Mucosa of descending colon (tissue), 3 donors: ENCODE measurements around the gene MIB2. TPM values are rescaled to one million over a fixed set of nuclear protein-coding genes. Genes with fewer than 3 reads are reported as not detected.
A peak's percentile ranks its signal among the peaks of the same experiment; 100 is the strongest.

Experiments
- ATAC-seq: fragments of 200-7000 bp; cut with Tn5 transposase; one replicate; pipeline ENCODE4 v1.9.1; 2020; ENCODE audit warnings: mild to moderate bottlenecking, moderate library complexity
- DNase-seq, 3 donors: peaks; one replicate each; pipeline ENCODE4 v3.0.0-alpha.2; 2020
- H3K36me3 ChIP-seq: fragments of 200-600 bp; one replicate; pipeline ENCODE4 v1.8.0; 2021; ENCODE audit warnings: low read depth, mild to moderate bottlenecking
- H3K4me1 ChIP-seq: fragments of 200-600 bp; one replicate; pipeline ENCODE4 v1.8.0; 2021; ENCODE audit warnings: low read depth, mild to moderate bottlenecking
- H3K4me3 ChIP-seq: fragments of 200-600 bp; one replicate; pipeline ENCODE4 v1.8.0; 2021; ENCODE audit warnings: mild to moderate bottlenecking
- H3K9me3 ChIP-seq: fragments of 200-600 bp; one replicate; pipeline ENCODE4 v1.8.0; 2021; ENCODE audit warnings: mild to moderate bottlenecking
- intact Hi-C, 2 donors: fragments of 100-400 bp; cut with DNase I in 1 of 2; cut with micrococcal nuclease in 1 of 2; formaldehyde crosslinking; loops; one replicate each; pipeline versions ENCODE4 v1.11.0 to v1.11.1; 2022; cut with DNase I, micrococcal nuclease
- total RNA-seq, 3 donors: library from RNA; stranded (reverse); fragmentation: NEBNext Ultra II Directional in 2 of 3; extraction: Animal tissue kit (Norgen Biotek cat#: 25700) in 2 of 3; gene quantifications; one replicate each; pipeline versions ENCODE4 v1.2.1 to v1.2.4, GENCODE V29; 2021 to 2023
- TF ChIP-seq, protein P1 (sequence below): fragments of 200-600 bp; IDR thresholded peaks from one replicate; pipeline ENCODE4 v1.8.0; 2022; ENCODE audit warnings: antibody characterized with exemption, mild to moderate bottlenecking
- donor health status: DM: no; HTN: no; CAD: no; lungs with moderate emphysema.
- donor health status: DM: no; HTN: no; CAD: no.
- donor health status: DM: no; HTN: yes; CAD: no.

Gene MIB2
- total RNA-seq, 3 donors from 2014 or later, result 67.8 to 118 (median 109) TPM

DNA sequence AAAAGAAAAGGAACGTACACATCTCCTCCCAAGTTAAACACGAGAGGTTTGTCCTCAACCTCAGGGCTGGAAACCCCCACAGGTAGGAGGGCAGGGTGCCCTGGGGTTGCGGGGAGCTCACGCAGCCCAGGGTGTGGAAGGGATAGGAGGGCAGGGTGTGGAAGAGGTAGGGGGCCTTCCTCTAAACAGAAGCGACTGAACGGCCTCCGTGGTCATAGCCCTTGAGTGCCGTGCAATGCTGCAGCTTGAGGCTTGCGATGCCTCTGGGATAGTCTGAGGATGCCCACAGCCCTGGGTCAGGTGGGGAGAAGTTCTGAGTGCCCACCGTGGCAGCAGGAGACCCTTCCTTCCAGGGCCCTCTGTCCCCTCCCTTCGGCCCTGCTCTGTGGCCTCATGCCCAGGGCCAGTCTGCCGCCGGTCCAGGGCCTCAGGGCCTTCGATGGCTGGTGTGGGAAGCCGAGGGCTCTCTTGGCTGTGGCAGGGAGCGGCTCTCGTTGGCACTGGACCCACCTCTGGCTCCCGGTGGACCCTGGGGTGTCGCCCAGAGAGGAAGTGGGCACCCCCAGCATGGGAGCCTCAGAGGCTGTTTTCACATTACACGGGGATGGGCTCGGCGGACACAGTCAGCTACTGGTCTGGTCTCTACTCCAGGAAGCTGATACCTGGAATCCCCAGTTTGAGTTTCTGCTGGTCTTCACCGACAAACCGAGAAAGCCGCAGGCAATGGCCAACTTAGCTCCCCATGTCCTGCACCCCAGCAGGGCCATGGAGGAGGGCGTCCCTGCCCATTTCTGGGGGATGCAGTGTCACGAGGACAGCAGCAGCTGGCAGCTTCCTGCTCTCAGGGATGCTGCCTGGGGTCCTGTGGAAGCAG is 49.9 kb downstream of the MIB2 start:
- Histone ChIP-seq H3K4me3 (no peak overlapping the region), H3K4me1 (peaks cover 6% of the 10 kb centered on the region), H3K9me3 (no peaks in the 10 kb centered on the region), H3K36me3 (no peaks in the 10 kb centered on the region)
- intact Hi-C loops, result no loop called here
- ATAC-seq (peak; percentile 7), DNase-seq (peak in 2 of 3 donors; percentile 24 to 53)
- TF ChIP-seq, protein P1, sequence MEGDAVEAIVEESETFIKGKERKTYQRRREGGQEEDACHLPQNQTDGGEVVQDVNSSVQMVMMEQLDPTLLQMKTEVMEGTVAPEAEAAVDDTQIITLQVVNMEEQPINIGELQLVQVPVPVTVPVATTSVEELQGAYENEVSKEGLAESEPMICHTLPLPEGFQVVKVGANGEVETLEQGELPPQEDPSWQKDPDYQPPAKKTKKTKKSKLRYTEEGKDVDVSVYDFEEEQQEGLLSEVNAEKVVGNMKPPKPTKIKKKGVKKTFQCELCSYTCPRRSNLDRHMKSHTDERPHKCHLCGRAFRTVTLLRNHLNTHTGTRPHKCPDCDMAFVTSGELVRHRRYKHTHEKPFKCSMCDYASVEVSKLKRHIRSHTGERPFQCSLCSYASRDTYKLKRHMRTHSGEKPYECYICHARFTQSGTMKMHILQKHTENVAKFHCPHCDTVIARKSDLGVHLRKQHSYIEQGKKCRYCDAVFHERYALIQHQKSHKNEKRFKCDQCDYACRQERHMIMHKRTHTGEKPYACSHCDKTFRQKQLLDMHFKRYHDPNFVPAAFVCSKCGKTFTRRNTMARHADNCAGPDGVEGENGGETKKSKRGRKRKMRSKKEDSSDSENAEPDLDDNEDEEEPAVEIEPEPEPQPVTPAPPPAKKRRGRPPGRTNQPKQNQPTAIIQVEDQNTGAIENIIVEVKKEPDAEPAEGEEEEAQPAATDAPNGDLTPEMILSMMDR, result no peak

DNA sequence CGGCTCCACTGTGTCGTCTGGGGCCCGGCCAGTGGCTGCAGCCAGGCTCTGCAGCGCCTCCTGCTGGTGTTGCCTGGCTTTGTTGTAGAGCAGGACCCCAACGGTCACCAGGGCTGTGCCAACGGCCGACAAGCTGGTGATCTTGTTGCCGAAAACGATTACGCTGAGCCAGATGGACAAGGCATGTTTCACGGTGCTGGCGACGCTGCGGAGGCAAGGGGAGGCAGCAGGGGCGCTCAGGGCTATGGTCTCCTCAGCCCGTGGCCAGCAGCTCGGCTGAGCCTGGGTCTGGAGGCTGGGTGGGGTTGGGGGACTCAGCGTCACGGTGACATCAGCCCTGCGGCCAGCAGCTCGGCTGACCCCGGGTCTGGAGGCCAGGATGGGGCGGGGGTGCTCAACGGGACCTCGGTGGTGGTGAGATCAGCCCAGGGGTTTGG is 50.5 kb downstream of the MIB2 start:
- peaks cover 6% of the 10 kb centered on the region for H3K4me1 ChIP-seq
- no peak overlapping the region for H3K4me3 ChIP-seq
- no peaks in the 10 kb centered on the region for H3K9me3 ChIP-seq
- no peaks in the 10 kb centered on the region for H3K36me3 ChIP-seq
- ATAC-seq (peak; percentile 52), DNase-seq (peak in 2 of 3 donors; percentile 52 to 53)
- TF ChIP-seq, protein P1, result peak; percentile 15
- intact Hi-C loops, result no loop called here

DNA sequence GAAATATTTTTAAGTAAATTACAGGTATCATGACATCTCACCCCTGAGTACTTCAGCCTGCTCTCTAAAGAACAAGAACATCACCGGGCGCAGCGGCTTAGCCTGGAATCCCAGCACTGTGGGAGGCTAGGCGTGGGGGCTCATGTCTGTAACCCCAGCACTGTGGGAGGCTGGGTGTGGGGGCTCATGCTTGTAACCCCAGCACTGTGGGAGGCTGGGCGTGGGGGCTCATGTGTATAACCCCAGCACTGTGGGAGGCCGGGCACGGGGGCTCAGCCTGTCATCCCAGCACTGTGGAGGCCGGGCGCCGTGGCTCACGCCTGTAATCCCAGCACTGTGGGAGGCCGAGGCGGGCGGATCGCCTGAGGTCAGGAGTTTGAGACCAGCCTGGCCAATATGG is 51.2 kb downstream of the MIB2 start:
- intact Hi-C loops, result no loop called here
- peak in 2 of 3 donors; percentile 22 to 44 for DNase-seq
- Histone ChIP-seq H3K9me3 (no peaks in the 10 kb centered on the region), H3K4me1 (peaks cover 6% of the 10 kb centered on the region), H3K36me3 (no peaks in the 10 kb centered on the region), H3K4me3 (no peak overlapping the region)
- ATAC-seq, result no peak
- TF ChIP-seq, protein P1, result no peak

DNA sequence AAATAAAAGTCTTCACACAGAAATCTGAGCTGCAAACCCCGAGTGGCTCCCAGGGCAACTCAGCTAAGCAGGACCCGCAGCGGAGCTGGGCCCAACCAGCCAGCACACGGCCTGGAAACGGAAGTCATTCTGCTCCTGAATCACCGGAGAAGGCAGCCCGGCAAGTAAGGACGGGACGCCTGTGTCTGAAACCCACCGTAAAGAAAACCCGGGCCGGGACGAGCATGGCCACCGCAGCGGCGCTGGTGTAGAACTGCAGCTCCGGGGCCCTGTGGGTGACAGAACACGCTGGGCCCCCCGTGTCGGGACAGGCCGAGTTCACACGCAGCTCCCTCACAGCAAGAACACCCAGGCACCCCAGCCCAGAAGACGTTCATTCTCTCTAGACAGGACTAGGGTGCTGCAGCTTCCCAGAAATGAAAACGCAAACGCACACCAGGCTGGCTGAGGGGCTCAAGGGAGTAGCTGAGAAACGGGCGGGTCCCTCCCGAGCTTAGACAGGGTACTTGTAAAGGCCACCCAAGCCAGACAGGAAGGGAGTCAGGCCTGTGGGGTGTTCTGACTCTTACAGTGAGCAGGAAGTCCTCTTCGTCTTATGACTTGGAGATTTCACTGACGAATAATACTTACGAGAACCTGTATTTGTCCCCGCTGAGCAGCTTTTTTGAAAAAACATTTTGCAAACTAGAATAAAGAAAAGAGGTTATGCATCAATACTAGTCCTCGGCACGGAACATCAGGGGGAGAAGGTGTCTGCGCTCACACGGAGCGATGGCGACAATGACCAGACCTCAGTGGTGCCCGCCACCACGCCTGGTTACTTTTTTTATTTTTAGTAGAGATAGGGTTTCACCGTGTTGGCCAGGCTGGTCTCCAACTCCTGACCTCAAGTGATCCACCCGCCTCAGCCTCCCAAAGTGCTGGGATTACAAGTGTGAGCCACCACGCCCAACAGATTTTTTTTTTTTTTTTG is 54.5 kb downstream of the MIB2 start:
- Histone ChIP-seq H3K4me3 (no peak overlapping the region), H3K9me3 (no peaks in the 10 kb centered on the region), H3K36me3 (no peaks in the 10 kb centered on the region), H3K4me1 (no peaks in the 10 kb centered on the region)
- ATAC-seq (no peak), DNase-seq (peak in 2 of 3 donors; percentile 18 to 41)
- intact Hi-C loops, result no loop called here
- TF ChIP-seq, protein P1, result no peak

DNA sequence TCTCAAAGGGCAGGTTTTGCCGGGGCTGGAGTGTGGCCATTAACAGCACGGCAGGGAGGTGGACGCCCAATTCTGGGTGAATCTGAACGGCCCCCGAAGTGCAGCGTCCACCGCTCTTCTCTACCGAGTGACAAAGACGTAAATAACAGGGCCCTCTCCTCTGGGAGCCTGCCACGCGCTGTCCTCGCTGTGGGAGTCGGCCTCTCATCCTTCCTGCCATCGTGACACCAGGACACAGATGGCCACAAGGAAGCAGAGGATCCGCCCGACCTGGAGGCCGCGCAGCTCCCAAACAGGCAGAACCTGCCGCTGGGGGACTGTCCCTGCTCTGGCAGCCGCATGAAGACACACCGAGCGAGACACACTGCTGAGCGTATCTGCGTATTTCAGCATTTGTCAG is 55.6 kb downstream of the MIB2 start:
- no peaks in the 10 kb centered on the region for H3K36me3 ChIP-seq
- intact Hi-C loops, result no loop called here
- TF ChIP-seq, protein P1, result no peak

More for the DNA sequence above, 55.6 kb downstream of the MIB2 start:
- H3K4me1 ChIP-seq, result no peaks in the 10 kb centered on the region
- no peak overlapping the region for H3K4me3 ChIP-seq
- ATAC-seq, result no peak
- peak in 2 of 3 donors; percentile 19 to 39 for DNase-seq
- H3K9me3 ChIP-seq, result no peaks in the 10 kb centered on the region
